HepG2 (cell line): ENCODE measurements around the gene FAM228B. TPM values are rescaled to one million over a fixed set of nuclear protein-coding genes. Genes with fewer than 3 reads are reported as not detected.

Experiments
- ATAC-seq: fragments of 200-7000 bp; cut with Tn5 transposase; 3 replicates; pipeline ENCODE4 v1.9.1; 2020; ENCODE audit warnings: mild to moderate bottlenecking, moderate library complexity
- BruUV-seq: library from RNA; stranded (reverse); fragments of 400-500 nt; replicated peaks from 2 replicates; lab custom pipeline; 2021; lab: Mats Ljungman, UMichigan
- CTCF ChIA-PET: fragments of 300-600 bp; formaldehyde crosslinking; extraction: SDS; loops from one replicate; lab custom pipeline; 2021; ENCODE audit warnings: low total read pairs, inconsistent platforms, low intra/inter-chr PET ratio; lab: Yijun Ruan, JAX
- POLR2A ChIA-PET: fragments of 350-600 bp; sonication (Branson Sonifier 250); formaldehyde crosslinking; loops from one replicate; lab custom pipeline; 2020; ENCODE audit warnings: antibody characterized with exemption, inconsistent platforms; lab: Yijun Ruan, JAX
- DNase-seq: peaks from one replicate; pipeline ENCODE4 v3.0.0-alpha.2; 2015; ENCODE audit warnings: low spot score
- FAIRE-seq: peaks from 3 replicates; lab custom pipeline; 2011; peaks lifted over from hg19 to GRCh38; lab: Jason Lieb, UNC
- H2AFZ ChIP-seq: one replicate; pipeline ENCODE4 v1.6.1; 2011; ENCODE audit warnings: low read length, inconsistent platforms
- H3K27ac ChIP-seq: fragments of 300-600 bp; 3 replicates; pipeline ENCODE4 v1.8.0; 2011; ENCODE audit warnings: mixed run types, mild to moderate bottlenecking, mixed read lengths, low read length, inconsistent platforms; ENCODE audit not compliant: insufficient read depth; ENCODE audit errors: extremely low read length
- H3K27me3 ChIP-seq, 2 experiments: fragments of 200-600 bp in 1 of 2; 2 replicates in 1 of 2; 3 replicates in 1 of 2; pipeline versions ENCODE4 v1.6.0 to v1.8.0; 2011; ENCODE audit warnings: low read length in 2 of 2, mild to moderate bottlenecking in 2 of 2, moderate library complexity in 2 of 2, inconsistent platforms in 1 of 2; ENCODE audit not compliant: insufficient read depth in 2 of 2, control insufficient read depth in 1 of 2
- H3K36me3 ChIP-seq, 2 experiments: fragments of 200-600 bp in 1 of 2; replicated peaks in 1 of 2; 2 replicates in 1 of 2; 3 replicates in 1 of 2; pipeline versions ENCODE4 v1.5.1 to v1.8.0; 2011; ENCODE audit warnings: low read length in 2 of 2, inconsistent platforms in 1 of 2; ENCODE audit not compliant: insufficient read depth in 2 of 2, control insufficient read depth in 1 of 2
- H3K4me1 ChIP-seq: 2 replicates; pipeline ENCODE4 v1.5.1; 2012; ENCODE audit warnings: low read length, inconsistent platforms; ENCODE audit not compliant: insufficient read depth
- H3K4me2 ChIP-seq: 2 replicates; pipeline ENCODE4 v1.6.0; 2011; ENCODE audit warnings: low read depth, low read length, inconsistent platforms
- H3K4me3 ChIP-seq, 3 experiments: fragments of 200-600 bp in 1 of 3; sonication (generic), shearing (Covaris generic) in 1 of 3; replicated peaks in 1 of 3; 2 replicates each; pipeline ENCODE4 v1.5.1; 2011 to 2016; ENCODE audit warnings: low read length in 3 of 3, inconsistent platforms in 2 of 3, low read depth in 2 of 3, mild to moderate bottlenecking in 2 of 3, control low read depth in 1 of 3, mixed read lengths in 1 of 3; ENCODE audit not compliant: insufficient read depth in 1 of 3
- H3K79me2 ChIP-seq: one replicate; pipeline ENCODE4 v1.6.1; 2011; ENCODE audit warnings: low read length, inconsistent platforms; ENCODE audit not compliant: insufficient read depth
- H3K9ac ChIP-seq: 2 replicates; pipeline ENCODE4 v1.6.0; 2011; ENCODE audit warnings: mild to moderate bottlenecking, low read depth, low read length, inconsistent platforms; ENCODE audit not compliant: insufficient read depth
- H3K9me3 ChIP-seq: 2 replicates; pipeline ENCODE4 v1.5.1; 2012; ENCODE audit warnings: mild to moderate bottlenecking, low read length
- H4K20me1 ChIP-seq: 2 replicates; pipeline ENCODE4 v1.6.0; 2011; ENCODE audit warnings: inconsistent platforms, mild to moderate bottlenecking, low read length, moderate library complexity; ENCODE audit not compliant: insufficient read depth
- CEBPB ChIP-seq: IDR thresholded peaks from 2 replicates; pipeline ENCODE4 v1.6.1; 2011; ENCODE audit warnings: low read depth, low read length, improper control_type of control experiment, borderline replicate concordance
- HMG20B ChIP-seq: conservative IDR thresholded peaks from 2 replicates; pipeline ENCODE4 v1.6.1; 2016; ENCODE audit warnings: missing genetic modification reagents, missing compliant biosample characterization
- MAZ ChIP-seq, 2 experiments: sonication (generic) in 1 of 2; formaldehyde crosslinking in 1 of 2; IDR thresholded peaks; 2 replicates each; pipeline versions ENCODE4 v1.5.0 to v1.6.1; 2012 to 2020; ENCODE audit warnings: low read depth in 2 of 2, mild to moderate bottlenecking in 2 of 2, borderline replicate concordance in 1 of 2, improper control_type of control experiment in 1 of 2, low read length in 1 of 2, missing genetic modification reagents in 1 of 2, moderate library complexity in 1 of 2
- MED1 ChIP-seq: sonication (generic); formaldehyde crosslinking; IDR thresholded peaks from 2 replicates; pipeline ENCODE4 v1.4.0; 2020; ENCODE audit warnings: missing genetic modification reagents
- NBN ChIP-seq: fragments of 450-650 bp; conservative IDR thresholded peaks from 2 replicates; pipeline ENCODE4 v1.6.1; 2017
- NFIC ChIP-seq: IDR thresholded peaks from 2 replicates; pipeline ENCODE4 v1.6.1; 2012; ENCODE audit warnings: mild to moderate bottlenecking, low read length, inconsistent platforms
- RORA ChIP-seq: sonication (generic); formaldehyde crosslinking; IDR thresholded peaks from 2 replicates; pipeline ENCODE4 v1.5.0; 2020; ENCODE audit warnings: mild to moderate bottlenecking, missing genetic modification reagents, moderate library complexity
- TBX3 ChIP-seq: fragments of 450-650 bp; IDR thresholded peaks from 2 replicates; pipeline ENCODE4 v1.6.1; 2017; ENCODE audit warnings: antibody characterized with exemption, mild to moderate bottlenecking, inconsistent platforms, borderline replicate concordance
- TRIM24 ChIP-seq: sonication (generic); formaldehyde crosslinking; IDR thresholded peaks from 2 replicates; pipeline ENCODE4 v1.8.0; 2022; ENCODE audit warnings: mild to moderate bottlenecking, missing genetic modification reagents
- ZBTB1 ChIP-seq: sonication (generic); formaldehyde crosslinking; IDR thresholded peaks from 2 replicates; pipeline ENCODE4 v1.4.0; 2020; ENCODE audit warnings: missing genetic modification reagents, borderline replicate concordance
- ZFP37 ChIP-seq: sonication (generic); formaldehyde crosslinking; IDR thresholded peaks from 2 replicates; pipeline ENCODE4 v1.4.0; 2020; ENCODE audit warnings: missing genetic modification reagents, borderline replicate concordance
- ZNF124 ChIP-seq: sonication (generic); formaldehyde crosslinking; IDR thresholded peaks from 2 replicates; pipeline ENCODE4 v1.4.0; 2020; ENCODE audit warnings: missing genetic modification reagents
- ZNF160 ChIP-seq: sonication (generic); formaldehyde crosslinking; IDR thresholded peaks from 2 replicates; pipeline ENCODE4 v1.8.0; 2022; ENCODE audit warnings: mild to moderate bottlenecking, inconsistent platforms, missing genetic modification reagents
- ZNF546 ChIP-seq: sonication (generic); formaldehyde crosslinking; conservative IDR thresholded peaks from 2 replicates; pipeline ENCODE4 v1.8.1; 2023; ENCODE audit warnings: mild to moderate bottlenecking, missing genetic modification reagents
- ZNF816 ChIP-seq: sonication (generic); formaldehyde crosslinking; IDR thresholded peaks from 2 replicates; pipeline ENCODE4 v1.8.0; 2022; ENCODE audit warnings: missing genetic modification reagents, mild to moderate bottlenecking, borderline replicate concordance
- WGBS: methylation state at CpG from one replicate; pipeline ENCODE4 v1.1.6; 2017; ENCODE audit warnings: low lambda C conversion rate; 5-methylcytosine and 5-hydroxymethylcytosine counted together
- in situ Hi-C: cut with HindIII; loops from 2 replicates; pipeline ENCODE4 v1.10.0; 2017; ENCODE audit warnings: low pct_unique_long_range_greater_than_20kb; ENCODE audit not compliant: extremely low pct_ligation_motif_present
- intact Hi-C: fragments of 100-400 bp; cut with micrococcal nuclease; formaldehyde crosslinking; loops from one replicate; pipeline ENCODE4 v1.10.0; 2022; ENCODE audit not compliant: unreplicated experiment
- polyA plus RNA-seq, 8 experiments: library from polyadenylated mRNA; depleted of rRNA in 3 of 8; stranded (reverse) in 7 of 8; unstranded in 1 of 8; fragments of >200 nt; fragmentation: Illumina TruSeq in 4 of 8; extraction: Trizol in 4 of 8; gene quantifications; 2 replicates each; pipeline versions ENCODE4 v1.2.1 to v1.2.3, GENCODE V29; 2011 to 2016; ENCODE audit warnings: low read depth in 4 of 8, missing spikeins in 1 of 8, mixed read lengths in 1 of 8; ENCODE audit not compliant: insufficient read depth in 1 of 8
- total RNA-seq, 5 experiments: library from RNA; depleted of rRNA; stranded (reverse); fragments of >200 nt; fragmentation: Illumina TruSeq; extraction: Trizol; gene quantifications; 2 replicates each; pipeline ENCODE4 v1.2.3, GENCODE V29; 2016; ENCODE audit warnings: low read depth in 1 of 5
- TF ChIP-seq, protein P1 (sequence below): sonication (generic); formaldehyde crosslinking; IDR thresholded peaks from 2 replicates; pipeline ENCODE4 v1.4.0; 2020; ENCODE audit warnings: missing genetic modification reagents
- TF ChIP-seq, protein P2 (sequence below): sonication (generic); formaldehyde crosslinking; IDR thresholded peaks from 2 replicates; pipeline ENCODE4 v1.4.0; 2020; ENCODE audit warnings: missing genetic modification reagents, borderline replicate concordance
- TF ChIP-seq, protein P3 (sequence below): sonication (generic); formaldehyde crosslinking; IDR thresholded peaks from 2 replicates; pipeline ENCODE4 v1.4.0; 2020; ENCODE audit warnings: mild to moderate bottlenecking, missing genetic modification reagents
- TF ChIP-seq, protein P4 (sequence below): sonication (generic); formaldehyde crosslinking; IDR thresholded peaks from 2 replicates; pipeline ENCODE4 v1.4.0; 2020; ENCODE audit warnings: mild to moderate bottlenecking, missing genetic modification reagents

Gene FAM228B
- total and polyA plus RNA-seq, 2 of the 13 experiments (the other 11 are each of a cell fraction or from before 2014, with no cell fraction given) = 0.79 to 1.1 TPM

DNA sequence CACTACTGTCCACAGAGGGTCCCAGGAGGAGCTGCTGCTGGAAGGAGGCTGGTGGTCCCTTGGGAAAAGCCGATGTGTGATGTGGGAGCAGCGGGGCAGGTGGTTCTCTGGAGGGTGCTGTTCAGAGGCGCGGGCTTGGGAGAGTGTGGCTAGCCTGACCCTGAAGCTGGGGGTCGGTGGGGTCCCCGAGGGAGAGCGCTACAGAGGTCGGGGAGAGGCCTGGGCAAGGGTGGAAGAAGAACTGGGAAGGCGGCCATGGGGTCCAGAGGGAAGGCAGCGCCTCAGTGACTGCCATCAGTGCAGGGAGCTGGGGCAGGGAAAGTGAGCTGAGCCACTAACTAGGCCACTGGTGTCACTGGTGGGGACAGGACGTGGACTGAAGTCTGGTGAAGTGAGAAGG is 84.1 kb downstream of the FAM228B start (continued):
- TF ChIP-seq, protein P1, sequence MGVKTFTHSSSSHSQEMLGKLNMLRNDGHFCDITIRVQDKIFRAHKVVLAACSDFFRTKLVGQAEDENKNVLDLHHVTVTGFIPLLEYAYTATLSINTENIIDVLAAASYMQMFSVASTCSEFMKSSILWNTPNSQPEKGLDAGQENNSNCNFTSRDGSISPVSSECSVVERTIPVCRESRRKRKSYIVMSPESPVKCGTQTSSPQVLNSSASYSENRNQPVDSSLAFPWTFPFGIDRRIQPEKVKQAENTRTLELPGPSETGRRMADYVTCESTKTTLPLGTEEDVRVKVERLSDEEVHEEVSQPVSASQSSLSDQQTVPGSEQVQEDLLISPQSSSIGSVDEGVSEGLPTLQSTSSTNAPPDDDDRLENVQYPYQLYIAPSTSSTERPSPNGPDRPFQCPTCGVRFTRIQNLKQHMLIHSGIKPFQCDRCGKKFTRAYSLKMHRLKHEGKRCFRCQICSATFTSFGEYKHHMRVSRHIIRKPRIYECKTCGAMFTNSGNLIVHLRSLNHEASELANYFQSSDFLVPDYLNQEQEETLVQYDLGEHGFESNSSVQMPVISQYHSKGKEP (CRISPR knock-in tag) = no peak
- TF ChIP-seq ZBTB1 (no peak), MAZ (IDR thresholded peaks at IDR 0.05; ENCODE audit: borderline replicate concordance, low read depth, low read length) (no peak), MAZ (CRISPR knock-in tag; IDR thresholded peaks at IDR 0.05; ENCODE audit: low read depth) (no peak), RORA (CRISPR knock-in tag) (no peak), CEBPB (no peak), NBN (no peak), ZNF816 (CRISPR knock-in tag) (no peak)
- TF ChIP-seq, protein P2, sequence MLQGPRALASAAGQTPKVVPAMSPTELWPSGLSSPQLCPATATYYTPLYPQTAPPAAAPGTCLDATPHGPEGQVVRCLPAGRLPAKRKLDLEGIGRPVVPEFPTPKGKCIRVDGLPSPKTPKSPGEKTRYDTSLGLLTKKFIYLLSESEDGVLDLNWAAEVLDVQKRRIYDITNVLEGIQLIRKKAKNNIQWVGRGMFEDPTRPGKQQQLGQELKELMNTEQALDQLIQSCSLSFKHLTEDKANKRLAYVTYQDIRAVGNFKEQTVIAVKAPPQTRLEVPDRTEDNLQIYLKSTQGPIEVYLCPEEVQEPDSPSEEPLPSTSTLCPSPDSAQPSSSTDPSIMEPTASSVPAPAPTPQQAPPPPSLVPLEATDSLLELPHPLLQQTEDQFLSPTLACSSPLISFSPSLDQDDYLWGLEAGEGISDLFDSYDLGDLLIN = no peak

DNA sequence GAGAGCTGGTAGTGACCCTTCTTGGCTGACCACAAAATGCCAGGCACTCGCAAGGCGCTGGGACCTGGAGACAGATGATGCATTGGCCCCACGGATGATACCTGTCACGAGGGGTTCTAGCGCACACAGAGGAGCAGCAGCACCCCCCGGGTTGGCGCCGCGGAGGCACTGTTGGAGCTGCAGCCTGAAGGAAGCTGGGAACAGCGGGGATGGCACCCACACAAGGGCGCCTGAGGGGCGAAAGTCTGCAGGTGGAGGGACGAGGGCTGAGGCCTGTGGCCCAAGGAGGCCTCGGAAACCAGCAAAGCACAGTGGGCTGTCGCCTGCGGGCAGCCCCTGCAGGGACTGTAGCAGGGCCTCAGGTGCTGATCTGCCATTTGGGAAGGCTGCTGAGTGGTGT is 85.2 kb downstream of the FAM228B start:
- Histone ChIP-seq H3K79me2 (no peaks in the 10 kb centered on the region), H3K36me3 (peaks cover 2 to 16% of the 10 kb centered on the region in 2 experiments; a peak in 4 of 5 replicates), H4K20me1 (no peaks in the 10 kb centered on the region), H3K4me2 (no peak overlapping the region), H3K9ac (no peak overlapping the region), H2AFZ (no peak overlapping the region), H3K27me3 (no peaks in the 10 kb centered on the region), H3K4me3 (no peak overlapping the region), H3K27ac (no peak overlapping the region), H3K4me1 (no peaks in the 10 kb centered on the region), H3K9me3 (no peaks in the 10 kb centered on the region)
- intact Hi-C loops (no loop called here), in situ Hi-C loops (no loop called here)
- DNase-seq (no peak), ATAC-seq (no peak), FAIRE-seq (no peak)
- BruUV-seq = no TSS peak
- WGBS = 89% methylated on average over 16 of the region's 16 CpGs
- ChIA-PET CTCF (no interaction called here), POLR2A (no interaction called here)
- TF ChIP-seq, protein P3, sequence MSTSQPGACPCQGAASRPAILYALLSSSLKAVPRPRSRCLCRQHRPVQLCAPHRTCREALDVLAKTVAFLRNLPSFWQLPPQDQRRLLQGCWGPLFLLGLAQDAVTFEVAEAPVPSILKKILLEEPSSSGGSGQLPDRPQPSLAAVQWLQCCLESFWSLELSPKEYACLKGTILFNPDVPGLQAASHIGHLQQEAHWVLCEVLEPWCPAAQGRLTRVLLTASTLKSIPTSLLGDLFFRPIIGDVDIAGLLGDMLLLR = no peak
- TF ChIP-seq MED1 (CRISPR knock-in tag) (no peak), HMG20B (no peak), TRIM24 (CRISPR knock-in tag) (no peak), ZNF546 (no peak), ZFP37 (no peak), NFIC (no peak), TBX3 (no peak), ZNF124 (CRISPR knock-in tag) (no peak), ZNF160 (CRISPR knock-in tag) (no peak)
- TF ChIP-seq, protein P2 = no peak
- TF ChIP-seq, protein P4, sequence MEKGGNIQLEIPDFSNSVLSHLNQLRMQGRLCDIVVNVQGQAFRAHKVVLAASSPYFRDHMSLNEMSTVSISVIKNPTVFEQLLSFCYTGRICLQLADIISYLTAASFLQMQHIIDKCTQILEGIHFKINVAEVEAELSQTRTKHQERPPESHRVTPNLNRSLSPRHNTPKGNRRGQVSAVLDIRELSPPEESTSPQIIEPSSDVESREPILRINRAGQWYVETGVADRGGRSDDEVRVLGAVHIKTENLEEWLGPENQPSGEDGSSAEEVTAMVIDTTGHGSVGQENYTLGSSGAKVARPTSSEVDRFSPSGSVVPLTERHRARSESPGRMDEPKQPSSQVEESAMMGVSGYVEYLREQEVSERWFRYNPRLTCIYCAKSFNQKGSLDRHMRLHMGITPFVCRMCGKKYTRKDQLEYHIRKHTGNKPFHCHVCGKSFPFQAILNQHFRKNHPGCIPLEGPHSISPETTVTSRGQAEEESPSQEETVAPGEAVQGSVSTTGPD (CRISPR knock-in tag) = no peak
